NCI-H2081 (cell line): ENCODE data around the gene UQCC3.
"Not testable (repeated sequence)": the region's sequence is repeated elsewhere in the genome, so short reads cannot be mapped to it uniquely, and the experiment has no call there.

ENCODE experiments used
- DNase-seq, 2 experiments: peaks; one replicate each; lab custom pipeline; 2025; lab: John Stamatoyannopoulos, UW

UQCC3 gene

GRCh38 chr11:62703921-62704320 is 32.4 kb downstream of the UQCC3 start:
- not testable (repeated sequence) for DNase-seq

- peak in 1 of 2 experiments; percentile 48 for DNase-seq
Measured at GRCh38 chr11:62705413-62705812, 33.9 kb downstream of the UQCC3 start.

- DNase-seq = peak; percentile 97
Measured at GRCh38 chr11:62705880-62706849, 34.7 kb downstream of the UQCC3 start.

GRCh38 chr11:62706850-62707247 is 35.4 kb downstream of the UQCC3 start:
- no peak for DNase-seq

GRCh38 chr11:62707277-62707861 is 35.9 kb downstream of the UQCC3 start, which contains the start of the genes BSCL2 and GNG3:
Gene BSCL2, minus strand, starts transcription at chr11:62707424. Its CDS starts 229 bp downstream, at chr11:62707195.
Gene GNG3, plus strand, starts transcription at chr11:62707676. Its CDS starts 620 bp downstream, at chr11:62708296.
- DNase-seq = no peak

GRCh38 chr11:62708392-62708791 is 36.9 kb downstream of the UQCC3 start:
- no peak for DNase-seq

GRCh38 chr11:62708793-62709192 is 37.3 kb downstream of the UQCC3 start:
- DNase-seq = peak; percentile 25 to 48

GRCh38 chr11:62709247-62710000 is 38.0 kb downstream of the UQCC3 start:
- DNase-seq = peak; percentile 98 to 99

GRCh38 chr11:62710001-62710345 is 38.5 kb downstream of the UQCC3 start:
- DNase-seq = no peak

- DNase-seq = no peak
Measured at GRCh38 chr11:62712276-62712812, 40.9 kb downstream of the UQCC3 start.

- peak in 1 of 2 experiments; percentile 21 for DNase-seq
Measured at GRCh38 chr11:62712861-62713260, 41.4 kb downstream of the UQCC3 start.

GRCh38 chr11:62713343-62713742 is 41.9 kb downstream of the UQCC3 start:
- DNase-seq = no peak

GRCh38 chr11:62715150-62716130 is 44.0 kb downstream of the UQCC3 start:
- no peak for DNase-seq

- DNase-seq = no peak
Measured at GRCh38 chr11:62716206-62716605, 44.7 kb downstream of the UQCC3 start.

- no peak for DNase-seq
Measured at GRCh38 chr11:62716816-62717215, 45.3 kb downstream of the UQCC3 start.

GRCh38 chr11:62719302-62719978 is 48.0 kb downstream of the UQCC3 start:
- DNase-seq = no peak

- DNase-seq = no peak
Measured at GRCh38 chr11:62721994-62722393, 50.5 kb downstream of the UQCC3 start.
